Measurements from ENCODE around the gene ST3GAL3. TPM values are rescaled to one million over a fixed set of nuclear protein-coding genes. Genes with fewer than 3 reads are reported as not detected.

Gene ST3GAL3
- polyA plus RNA-seq, 1 of the 3 experiments (the other 2 are of a cell fraction), result 20.6 TPM

DNA sequence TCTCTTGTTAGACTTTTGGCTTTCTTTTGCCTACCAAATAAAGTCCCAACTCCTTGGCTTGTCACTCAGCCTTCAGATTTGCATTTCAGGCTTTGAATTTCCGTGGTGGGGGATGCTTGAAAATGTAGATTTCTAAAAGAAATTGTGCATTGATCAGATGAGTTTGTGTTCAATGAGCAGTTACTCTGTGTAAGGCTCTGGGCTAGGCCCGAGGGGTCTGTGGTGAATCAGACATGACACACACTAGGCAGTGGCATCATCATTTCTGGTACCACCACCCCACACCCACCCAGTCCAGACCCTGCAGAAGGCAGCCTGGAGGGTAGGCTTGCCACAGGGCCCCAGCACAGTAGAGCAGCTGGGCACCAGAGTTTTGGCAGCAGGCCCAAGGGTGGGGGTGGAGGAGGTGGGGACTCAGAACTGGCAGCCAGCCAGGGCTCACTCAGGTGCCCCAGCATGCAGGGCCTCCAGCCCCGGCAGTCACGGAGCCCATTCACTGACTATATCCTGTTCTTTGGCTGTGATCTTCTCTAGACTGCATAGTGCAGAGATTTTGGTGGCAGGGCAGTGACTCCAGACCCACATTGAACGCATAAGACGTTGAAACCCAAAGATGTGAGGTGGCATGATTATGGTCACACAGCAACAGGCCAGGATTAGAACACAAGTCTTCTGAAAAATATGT, 129.1 kb downstream of the ST3GAL3 start:
- no peaks in the 10 kb centered on the region for H4K20me1 ChIP-seq (ENCODE audit: insufficient read depth)
- H3K79me2 ChIP-seq (ENCODE audit: insufficient read depth), result no peaks in the 10 kb centered on the region
- no peak overlapping the region for H2AFZ ChIP-seq (ENCODE audit: low read depth)
- WGBS (ENCODE audit: low lambda C conversion rate), result 16% methylated on average over 5 of the region's 6 CpGs
- H3K27me3 ChIP-seq (ENCODE audit: insufficient read depth), result no peaks in the 10 kb centered on the region
- H3K27ac ChIP-seq (ENCODE audit: low read depth in 2 of 2, low read length in 1 of 2), result peak overlapping the region in 1 of 2 experiments; percentile 85; a peak in 2 of 4 replicates
- H3K4me3 ChIP-seq (ENCODE audit: low read depth in 2 of 2, low read length in 1 of 2), result no peak overlapping the region
- H3K4me1 ChIP-seq (ENCODE audit: control insufficient read depth in 1 of 2, insufficient read depth in 2 of 2, low read depth in 1 of 2, low read length in 1 of 2), result peaks cover 31 to 43% of the 10 kb centered on the region in 2 experiments
- ChIA-PET POLR2A (no interaction called here), CTCF (interaction anchor here (2.6 kb wide), 1 partner anchor 73 kb away, joined by 8 read pairs; no protein-coding TSS in a partner anchor)
- H3K36me3 ChIP-seq (replicated peaks in 1 of 2; ENCODE audit: control insufficient read depth in 1 of 2, insufficient read depth in 2 of 2, low read length in 1 of 2), result peaks cover 4 to 11% of the 10 kb centered on the region in 2 experiments
- no peaks in the 10 kb centered on the region for H3K9me2 ChIP-seq
- H3K4me2 ChIP-seq, result peak overlapping the region; percentile 22; the same call in 1 of the 2 replicates
- H3F3A ChIP-seq (replicated peaks; ENCODE audit: insufficient read depth), result peaks cover 7% of the 10 kb centered on the region
- peak; percentile 85 for DNase-seq
- no peak overlapping the region for H3K9ac ChIP-seq
- no peaks in the 10 kb centered on the region for H3K9me3 ChIP-seq
- TF ChIP-seq NRF1 (IDR thresholded peaks at IDR 0.05; ENCODE audit: low read depth, low read length) (no peak), FOSL2 (IDR thresholded peaks at IDR 0.05; ENCODE audit: borderline replicate concordance, low read depth) (peak; percentile 61; the same call in 1 of the 2 replicates), YY1 (IDR thresholded peaks at IDR 0.05; ENCODE audit: low read depth) (no peak), CTCF (IDR thresholded peaks at IDR 0.05) (no peak), CHD2 (IDR thresholded peaks at IDR 0.05; ENCODE audit: low read length, partially characterized antibody) (peak; percentile 95), USF1 (IDR thresholded peaks at IDR 0.05; ENCODE audit: borderline replicate concordance, low read depth) (no peak), ELF1 (IDR thresholded peaks at IDR 0.05) (no peak), RCOR1 (IDR thresholded peaks at IDR 0.05; ENCODE audit: low read length) (peak; percentile 78), SIN3A (IDR thresholded peaks at IDR 0.05; ENCODE audit: borderline replicate concordance, low read depth, low read length) (0 out of 2 replicates have a peak, but pooled peaks have one; percentile 51), EZH2phosphoT487 (IDR thresholded peaks at IDR 0.05; ENCODE audit: borderline replicate concordance, low read depth) (no peak), ZBTB33 (IDR thresholded peaks at IDR 0.05; ENCODE audit: borderline replicate concordance, low read depth) (no peak), SMC3 (IDR thresholded peaks at IDR 0.05; ENCODE audit: low read depth, low read length) (no peak), POLR2AphosphoS5 (IDR thresholded peaks at IDR 0.05; ENCODE audit: low read depth, low read length) (peak; percentile 70; the same call in 1 of the 2 replicates), JUND (IDR thresholded peaks at IDR 0.05) (0 out of 2 replicates have a peak, but pooled peaks have one; percentile 35), FOXJ3 (CRISPR knock-in tag; IDR thresholded peaks at IDR 0.05) (peak; percentile 94), GATA2 (CRISPR knock-in tag; IDR thresholded peaks at IDR 0.05) (peak; percentile 53; the same call in 1 of the 2 replicates), EP300 (IDR thresholded peaks at IDR 0.05; ENCODE audit: borderline replicate concordance in 1 of 2, low read depth in 1 of 2, low read length in 1 of 2) (peak; percentile 85 to 86), TCF12 (IDR thresholded peaks at IDR 0.05) (peak; percentile 97), TEAD4 (IDR thresholded peaks at IDR 0.05; ENCODE audit: borderline replicate concordance, insufficient read depth) (no peak), NFIC (IDR thresholded peaks at IDR 0.05; ENCODE audit: borderline replicate concordance) (peak; percentile 100), GABPA (IDR thresholded peaks at IDR 0.05; ENCODE audit: low read depth) (no peak)
- TF ChIP-seq, protein P1, sequence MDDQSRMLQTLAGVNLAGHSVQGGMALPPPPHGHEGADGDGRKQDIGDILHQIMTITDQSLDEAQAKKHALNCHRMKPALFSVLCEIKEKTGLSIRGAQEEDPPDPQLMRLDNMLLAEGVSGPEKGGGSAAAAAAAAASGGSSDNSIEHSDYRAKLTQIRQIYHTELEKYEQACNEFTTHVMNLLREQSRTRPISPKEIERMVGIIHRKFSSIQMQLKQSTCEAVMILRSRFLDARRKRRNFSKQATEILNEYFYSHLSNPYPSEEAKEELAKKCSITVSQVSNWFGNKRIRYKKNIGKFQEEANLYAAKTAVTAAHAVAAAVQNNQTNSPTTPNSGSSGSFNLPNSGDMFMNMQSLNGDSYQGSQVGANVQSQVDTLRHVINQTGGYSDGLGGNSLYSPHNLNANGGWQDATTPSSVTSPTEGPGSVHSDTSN (IDR thresholded peaks at IDR 0.05), result peak; percentile 51; the same call in 1 of the 2 replicates
- TF ChIP-seq, protein P2, sequence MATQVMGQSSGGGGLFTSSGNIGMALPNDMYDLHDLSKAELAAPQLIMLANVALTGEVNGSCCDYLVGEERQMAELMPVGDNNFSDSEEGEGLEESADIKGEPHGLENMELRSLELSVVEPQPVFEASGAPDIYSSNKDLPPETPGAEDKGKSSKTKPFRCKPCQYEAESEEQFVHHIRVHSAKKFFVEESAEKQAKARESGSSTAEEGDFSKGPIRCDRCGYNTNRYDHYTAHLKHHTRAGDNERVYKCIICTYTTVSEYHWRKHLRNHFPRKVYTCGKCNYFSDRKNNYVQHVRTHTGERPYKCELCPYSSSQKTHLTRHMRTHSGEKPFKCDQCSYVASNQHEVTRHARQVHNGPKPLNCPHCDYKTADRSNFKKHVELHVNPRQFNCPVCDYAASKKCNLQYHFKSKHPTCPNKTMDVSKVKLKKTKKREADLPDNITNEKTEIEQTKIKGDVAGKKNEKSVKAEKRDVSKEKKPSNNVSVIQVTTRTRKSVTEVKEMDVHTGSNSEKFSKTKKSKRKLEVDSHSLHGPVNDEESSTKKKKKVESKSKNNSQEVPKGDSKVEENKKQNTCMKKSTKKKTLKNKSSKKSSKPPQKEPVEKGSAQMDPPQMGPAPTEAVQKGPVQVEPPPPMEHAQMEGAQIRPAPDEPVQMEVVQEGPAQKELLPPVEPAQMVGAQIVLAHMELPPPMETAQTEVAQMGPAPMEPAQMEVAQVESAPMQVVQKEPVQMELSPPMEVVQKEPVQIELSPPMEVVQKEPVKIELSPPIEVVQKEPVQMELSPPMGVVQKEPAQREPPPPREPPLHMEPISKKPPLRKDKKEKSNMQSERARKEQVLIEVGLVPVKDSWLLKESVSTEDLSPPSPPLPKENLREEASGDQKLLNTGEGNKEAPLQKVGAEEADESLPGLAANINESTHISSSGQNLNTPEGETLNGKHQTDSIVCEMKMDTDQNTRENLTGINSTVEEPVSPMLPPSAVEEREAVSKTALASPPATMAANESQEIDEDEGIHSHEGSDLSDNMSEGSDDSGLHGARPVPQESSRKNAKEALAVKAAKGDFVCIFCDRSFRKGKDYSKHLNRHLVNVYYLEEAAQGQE (IDR thresholded peaks at IDR 0.05; ENCODE audit: low read depth, low read length), result no peak
- TF ChIP-seq, protein P3, sequence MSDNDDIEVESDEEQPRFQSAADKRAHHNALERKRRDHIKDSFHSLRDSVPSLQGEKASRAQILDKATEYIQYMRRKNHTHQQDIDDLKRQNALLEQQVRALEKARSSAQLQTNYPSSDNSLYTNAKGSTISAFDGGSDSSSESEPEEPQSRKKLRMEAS (IDR thresholded peaks at IDR 0.05; ENCODE audit: low read depth), result peak; percentile 30; the same call in 1 of the 2 replicates

Measured in SK-N-SH (cell line).